Measurements from ENCODE around the gene TCIRG1. TPM values are rescaled to one million over a fixed set of nuclear protein-coding genes. Genes with fewer than 3 reads are reported as not detected.

TCIRG1 gene
- total RNA-seq, 1 experiment from 2014 or later: 203 TPM

GRCh38 chr11:68077617-68078582, 39.1 kb downstream of the TCIRG1 start:
- DNase-seq: no peak

GRCh38 chr11:68080860-68081259, 42.0 kb downstream of the TCIRG1 start:
- H3K27me3 ChIP-seq (ENCODE audit: low read length): no peaks in the 10 kb centered on the region
- CTCF ChIA-PET: no interaction called here
- TF ChIP-seq EZH2 (IDR thresholded peaks at IDR 0.05; ENCODE audit: low read length, unreplicated experiment) (no peak), CTCF (conservative IDR thresholded peaks at IDR 0.05; ENCODE audit: low read depth, low read length) (no peak), EZH2phosphoT487 (IDR thresholded peaks at IDR 0.05; ENCODE audit: borderline replicate concordance, low read length) (no peak)
- 0 out of 2 replicates have a peak, but pooled peaks cover 4% of the 10 kb centered on the region for H4K20me1 ChIP-seq (ENCODE audit: low read length)
- H3K4me3 ChIP-seq (ENCODE audit: low read length): no peak overlapping the region
- no TSS peak for BruUV-seq (replicated peaks)
- H2AFZ ChIP-seq (ENCODE audit: low read length): no peak overlapping the region
- intact Hi-C loops (cut with micrococcal nuclease): no loop called here
- POLR2A ChIA-PET (ENCODE audit: unreplicated experiment): no interaction called here
- H3K4me2 ChIP-seq (ENCODE audit: low read length): no peak overlapping the region
- DNase-seq: no peak
- no peak overlapping the region for H3K27ac ChIP-seq (ENCODE audit: low read length)
- H3K9me3 ChIP-seq (ENCODE audit: low read length): no peaks in the 10 kb centered on the region
- H3K36me3 ChIP-seq (ENCODE audit: low read depth, low read length): peaks cover 28% of the 10 kb centered on the region; the same call in 1 of the 2 replicates
- no peak overlapping the region for H3K9ac ChIP-seq (ENCODE audit: low read length)
- H3K9me2 ChIP-seq (replicated peaks; ENCODE audit: low read length): no peaks in the 10 kb centered on the region
- ATAC-seq: no peak
- peaks cover 8% of the 10 kb centered on the region; the same call in 1 of the 2 replicates for H3K79me2 ChIP-seq (ENCODE audit: low read length)
- H3K4me1 ChIP-seq (ENCODE audit: insufficient read depth, low read length): no peaks in the 10 kb centered on the region
- H3F3A ChIP-seq (ENCODE audit: low read length, unreplicated experiment): no peaks in the 10 kb centered on the region

More at GRCh38 chr11:68077617-68078582, 39.1 kb downstream of the TCIRG1 start:
- Histone ChIP-seq H3K4me3 (ENCODE audit: low read length) (no peak overlapping the region), H3K9ac (ENCODE audit: low read length) (no peak overlapping the region), H3K9me3 (ENCODE audit: low read length) (no peaks in the 10 kb centered on the region), H3K79me2 (ENCODE audit: low read length) (peaks cover 3% of the 10 kb centered on the region; the same call in 1 of the 2 replicates), H3K27ac (ENCODE audit: low read length) (no peak overlapping the region), H3K9me2 (replicated peaks; ENCODE audit: low read length) (no peaks in the 10 kb centered on the region), H4K20me1 (ENCODE audit: low read length) (0 out of 2 replicates have a peak, but pooled peaks cover 4% of the 10 kb centered on the region), H3K4me1 (ENCODE audit: insufficient read depth, low read length) (no peaks in the 10 kb centered on the region), H3F3A (ENCODE audit: low read length, unreplicated experiment) (no peaks in the 10 kb centered on the region), H3K27me3 (ENCODE audit: low read length) (no peaks in the 10 kb centered on the region), H2AFZ (ENCODE audit: low read length) (no peak overlapping the region), H3K4me2 (ENCODE audit: low read length) (no peak overlapping the region), H3K36me3 (ENCODE audit: low read depth, low read length) (peaks cover 32% of the 10 kb centered on the region; the same call in 1 of the 2 replicates)
- POLR2A ChIA-PET (ENCODE audit: unreplicated experiment): no interaction called here
- CTCF ChIA-PET: no interaction called here
- no peak for ATAC-seq
- intact Hi-C loops (cut with micrococcal nuclease): loop anchor here (5.0 kb wide), 1 partner anchor 129 kb away; no protein-coding TSS in a partner anchor
- BruUV-seq (replicated peaks): no TSS peak
- no peak for TF ChIP-seq EZH2 (IDR thresholded peaks at IDR 0.05; ENCODE audit: low read length, unreplicated experiment)
- no peak for TF ChIP-seq EZH2phosphoT487 (IDR thresholded peaks at IDR 0.05; ENCODE audit: borderline replicate concordance, low read length)

GRCh38 chr11:68081691-68082090, 42.9 kb downstream of the TCIRG1 start:
- H3K4me1 ChIP-seq (ENCODE audit: insufficient read depth, low read length): no peaks in the 10 kb centered on the region
- POLR2A ChIA-PET (ENCODE audit: unreplicated experiment): no interaction called here
- H3K79me2 ChIP-seq (ENCODE audit: low read length): peaks cover 8% of the 10 kb centered on the region; the same call in 1 of the 2 replicates
- no peak overlapping the region for H3K4me3 ChIP-seq (ENCODE audit: low read length)
- H2AFZ ChIP-seq (ENCODE audit: low read length): no peak overlapping the region
- no peak for TF ChIP-seq EZH2 (IDR thresholded peaks at IDR 0.05; ENCODE audit: low read length, unreplicated experiment)
- TF ChIP-seq CTCF (conservative IDR thresholded peaks at IDR 0.05; ENCODE audit: low read depth, low read length): no peak
- no peak for TF ChIP-seq EZH2phosphoT487 (IDR thresholded peaks at IDR 0.05; ENCODE audit: borderline replicate concordance, low read length)
- no peaks in the 10 kb centered on the region for H3F3A ChIP-seq (ENCODE audit: low read length, unreplicated experiment)
- no peak for DNase-seq
- H3K9ac ChIP-seq (ENCODE audit: low read length): no peak overlapping the region
- BruUV-seq (replicated peaks): no TSS peak
- peaks cover 28% of the 10 kb centered on the region; the same call in 1 of the 2 replicates for H3K36me3 ChIP-seq (ENCODE audit: low read depth, low read length)
- no peak overlapping the region for H3K27ac ChIP-seq (ENCODE audit: low read length)
- no peaks in the 10 kb centered on the region for H3K9me3 ChIP-seq (ENCODE audit: low read length)
- no peak for ATAC-seq
- 0 out of 2 replicates have a peak, but pooled peaks cover 4% of the 10 kb centered on the region for H4K20me1 ChIP-seq (ENCODE audit: low read length)
- CTCF ChIA-PET: no interaction called here
- H3K4me2 ChIP-seq (ENCODE audit: low read length): no peak overlapping the region
- H3K27me3 ChIP-seq (ENCODE audit: low read length): no peaks in the 10 kb centered on the region
- H3K9me2 ChIP-seq (replicated peaks; ENCODE audit: low read length): no peaks in the 10 kb centered on the region
- intact Hi-C loops (cut with micrococcal nuclease): no loop called here

Data from PC-3 (cell line).